ENCODE data around the gene PLAC9. TPM values are rescaled to one million over a fixed set of nuclear protein-coding genes. Genes with fewer than 3 reads are reported as not detected.
A peak's percentile ranks its signal among the peaks of the same experiment; 100 is the strongest.

PLAC9 gene
- total and polyA plus RNA-seq, 5 experiments from 2014 or later = 0.32 TPM; not detected in 4

GRCh38 chr10:80174641-80175395 lies 42.3 kb downstream of the PLAC9 start:
- no peak for DNase-seq
- Mint-ChIP-seq H3K27ac (peak overlapping the region in 4 of 10 donors; percentile 46 to 66 (median 61)), H3K36me3 (peaks cover 0 to 58% (median 0%) of the 10 kb centered on the region in 3 donors), H3K9me3 (no peaks in the 10 kb centered on the region), H3K4me1 (peaks cover 34 to 79% (median 56%) of the 10 kb centered on the region in 4 donors), H3K4me3 (no peak overlapping the region), H3K27me3 (no peaks in the 10 kb centered on the region)
- ATAC-seq = no peak
- POLR2A ChIA-PET = interaction anchor here (3.6 kb wide), 1 partner anchor 13 kb away, joined by 21 read pairs; no protein-coding TSS in a partner anchor

GRCh38 chr10:80176526-80176925 lies 44.0 kb downstream of the PLAC9 start:
- Mint-ChIP-seq H3K36me3 (peaks cover 0 to 54% (median 0%) of the 10 kb centered on the region in 3 donors), H3K9me3 (no peaks in the 10 kb centered on the region), H3K27me3 (no peaks in the 10 kb centered on the region), H3K4me3 (no peak overlapping the region), H3K4me1 (peaks cover 33 to 83% (median 67%) of the 10 kb centered on the region in 4 donors), H3K27ac (peak overlapping the region in 8 of 10 donors; percentile 9 to 90 (median 42))
- ATAC-seq = no peak
- POLR2A ChIA-PET = interaction anchor here (3.6 kb wide), 1 partner anchor 11 kb away, joined by 21 read pairs; no protein-coding TSS in a partner anchor
- no peak for DNase-seq

- H3K27ac Mint-ChIP-seq = peak overlapping the region; percentile 11 to 90 (median 65)
- H3K36me3 Mint-ChIP-seq = peaks cover 0 to 54% (median 0%) of the 10 kb centered on the region in 3 donors
- ATAC-seq (no peak), DNase-seq (no peak)
- no peaks in the 10 kb centered on the region for H3K27me3 Mint-ChIP-seq
- peaks cover 41 to 83% (median 76%) of the 10 kb centered on the region in 4 donors for H3K4me1 Mint-ChIP-seq
- H3K4me3 Mint-ChIP-seq = peak overlapping the region in 3 of 10 donors; percentile 10 to 52 (median 36)
- no peaks in the 10 kb centered on the region for H3K9me3 Mint-ChIP-seq
- POLR2A ChIA-PET = interaction anchor here (1.6 to 3.6 kb wide), 2 partner anchors 9 to 10 kb away, joined by 8 to 21 read pairs; no protein-coding TSS in a partner anchor
Observed at GRCh38 chr10:80177781-80178636, 45.5 kb downstream of the PLAC9 start.

DNA sequence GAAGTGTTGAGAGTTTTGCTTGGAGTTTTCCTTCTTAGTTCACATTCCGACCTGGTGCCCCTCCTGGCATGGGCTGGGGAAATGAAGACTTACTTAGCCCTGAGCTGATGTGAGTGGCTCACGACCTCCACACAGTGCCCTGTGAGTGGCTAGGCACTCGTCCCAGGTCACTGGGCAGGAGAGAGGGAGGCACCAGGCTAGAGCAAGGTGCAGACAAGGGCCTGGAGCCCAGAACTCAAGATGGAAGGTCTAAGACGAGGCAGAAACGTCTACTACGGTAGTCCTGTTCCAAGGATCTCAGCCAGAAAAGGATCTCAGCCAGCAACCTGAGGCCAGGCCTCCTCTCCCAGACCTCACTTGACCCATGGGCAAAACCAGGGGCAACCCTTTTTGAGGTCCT lies 50.5 kb downstream of the PLAC9 start:
- peak overlapping the region in 8 of 10 donors; percentile 16 to 89 (median 38) for H3K27ac Mint-ChIP-seq
- no peaks in the 10 kb centered on the region for H3K9me3 Mint-ChIP-seq
- ATAC-seq (no peak), DNase-seq (no peak)
- peaks cover 46 to 98% (median 93%) of the 10 kb centered on the region in 4 donors for H3K4me1 Mint-ChIP-seq
- H3K27me3 Mint-ChIP-seq = no peaks in the 10 kb centered on the region
- H3K4me3 Mint-ChIP-seq = peak overlapping the region in 4 of 10 donors; percentile 9 to 42 (median 32)
- POLR2A ChIA-PET = interaction anchor here (10.4 kb wide), 1 partner anchor 20 kb away, joined by 232 read pairs; the partner anchor contains the start of gene ANXA11
- peaks cover 0 to 32% (median 0%) of the 10 kb centered on the region in 3 donors for H3K36me3 Mint-ChIP-seq

DNA sequence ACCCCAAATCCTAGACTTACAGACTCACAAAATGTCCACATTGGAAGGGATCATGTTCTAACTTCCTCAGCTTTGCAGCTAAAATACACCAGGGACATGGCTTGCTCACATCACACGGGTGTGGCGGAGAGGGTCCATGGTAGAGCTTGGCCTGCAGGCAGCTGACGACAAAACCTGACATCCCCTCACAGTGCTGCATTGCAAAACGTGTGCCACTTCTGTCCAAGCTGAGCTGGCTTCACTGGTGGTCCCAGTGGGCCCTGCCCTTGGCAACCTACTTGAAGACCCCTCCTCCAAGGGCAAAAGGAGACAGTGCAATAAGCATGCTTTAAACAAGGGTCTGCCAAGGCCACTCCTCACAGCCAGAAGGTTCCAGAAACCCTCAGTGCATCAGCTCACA lies 50.9 kb downstream of the PLAC9 start:
- Mint-ChIP-seq H3K9me3 (no peaks in the 10 kb centered on the region), H3K4me3 (no peak overlapping the region), H3K27me3 (no peaks in the 10 kb centered on the region), H3K27ac (peak overlapping the region in 4 of 10 donors; percentile 29 to 89 (median 43)), H3K4me1 (peaks cover 45 to 98% (median 93%) of the 10 kb centered on the region in 4 donors), H3K36me3 (peaks cover 0 to 32% (median 0%) of the 10 kb centered on the region in 3 donors)
- ATAC-seq = no peak
- POLR2A ChIA-PET = interaction anchor here (10.4 kb wide), 1 partner anchor 19 kb away, joined by 232 read pairs; the partner anchor contains the start of gene ANXA11
- DNase-seq = no peak

- H3K9me3 Mint-ChIP-seq = no peaks in the 10 kb centered on the region
- peak overlapping the region in 4 of 10 donors; percentile 19 to 75 (median 64) for H3K4me3 Mint-ChIP-seq
- no peak for DNase-seq
- peaks cover 45 to 98% (median 93%) of the 10 kb centered on the region in 4 donors for H3K4me1 Mint-ChIP-seq
- H3K27me3 Mint-ChIP-seq = no peaks in the 10 kb centered on the region
- peak overlapping the region in 8 of 10 donors; percentile 11 to 98 (median 57) for H3K27ac Mint-ChIP-seq
- peaks cover 0 to 27% (median 0%) of the 10 kb centered on the region in 3 donors for H3K36me3 Mint-ChIP-seq
- no peak for ATAC-seq
- POLR2A ChIA-PET = interaction anchor here (0.7 to 10.4 kb wide), 4 partner anchors 18 to 40 kb away, joined by 3 to 232 read pairs (median 5); partner anchors contain the start of gene ANXA11
Observed at GRCh38 chr10:80184291-80184690, 51.8 kb downstream of the PLAC9 start.

DNA sequence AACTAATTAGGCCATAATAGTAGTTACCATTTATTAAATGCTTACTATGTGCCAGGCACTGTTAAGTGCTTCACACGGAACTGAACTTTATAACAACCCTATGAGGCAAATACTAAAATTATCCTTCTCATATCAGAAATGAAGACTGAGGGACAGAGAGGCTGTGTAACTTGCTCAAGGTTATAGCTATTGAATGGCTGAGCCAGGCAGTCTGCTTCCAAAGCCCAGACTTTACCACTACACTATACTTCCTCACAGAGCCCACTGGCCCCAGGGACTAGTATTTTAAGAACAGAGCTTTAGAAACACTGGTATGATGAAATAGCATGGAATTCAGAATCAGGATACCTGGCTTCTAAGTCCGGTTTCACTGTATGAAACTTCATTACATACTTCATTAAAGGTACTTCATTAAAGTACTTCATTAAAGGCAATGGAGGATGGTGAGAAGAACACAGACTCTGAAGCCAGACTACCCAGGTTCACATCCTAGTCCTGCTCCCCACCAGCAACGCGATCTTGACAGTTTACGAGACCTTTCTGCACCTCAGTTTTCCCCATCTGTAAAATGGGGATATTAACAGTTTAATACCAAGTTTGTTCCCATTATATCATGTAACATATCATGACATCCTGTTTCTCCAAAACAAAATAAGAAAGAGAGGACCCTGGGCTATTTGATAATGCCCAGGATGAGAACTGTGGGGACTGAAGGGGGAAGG lies 53.2 kb downstream of the PLAC9 start:
- H3K27me3 Mint-ChIP-seq = no peaks in the 10 kb centered on the region
- peak overlapping the region in 9 of 10 donors; percentile 0 to 92 (median 81) for H3K4me3 Mint-ChIP-seq
- H3K4me1 Mint-ChIP-seq = peaks cover 46 to 95% (median 88%) of the 10 kb centered on the region in 4 donors
- peaks cover 0 to 20% (median 0%) of the 10 kb centered on the region in 3 donors for H3K36me3 Mint-ChIP-seq
- H3K9me3 Mint-ChIP-seq = no peaks in the 10 kb centered on the region
- no peak for DNase-seq
- POLR2A ChIA-PET = interaction anchor here (2.4 to 10.4 kb wide), 2 partner anchors 17 to 42 kb away, joined by 7 to 232 read pairs; partner anchors contain the start of gene ANXA11
- peak overlapping the region; percentile 77 to 98 (median 96) for H3K27ac Mint-ChIP-seq
- ATAC-seq = no peak

GRCh38 chr10:80186364-80187012 lies 54.0 kb downstream of the PLAC9 start:
- DNase-seq = peak in 6 of 10 donors; percentile 16 to 63 (median 33)
- Mint-ChIP-seq H3K9me3 (no peaks in the 10 kb centered on the region), H3K27ac (peak overlapping the region; percentile 77 to 98 (median 96)), H3K36me3 (peaks cover 0 to 15% (median 0%) of the 10 kb centered on the region in 3 donors), H3K27me3 (no peaks in the 10 kb centered on the region), H3K4me3 (peak overlapping the region in 9 of 10 donors; percentile 68 to 92 (median 79)), H3K4me1 (peaks cover 46 to 92% (median 87%) of the 10 kb centered on the region in 4 donors)
- ATAC-seq = no peak
- POLR2A ChIA-PET = interaction anchor here (0.6 to 10.4 kb wide), 11 partner anchors 7 to 1193 kb away, joined by 3 to 232 read pairs (median 8); partner anchors contain the start of gene ANXA11

GRCh38 chr10:80187060-80187459 lies 54.5 kb downstream of the PLAC9 start:
- Mint-ChIP-seq H3K9me3 (no peaks in the 10 kb centered on the region), H3K4me1 (peaks cover 45 to 92% (median 87%) of the 10 kb centered on the region in 4 donors), H3K27me3 (no peaks in the 10 kb centered on the region), H3K27ac (peak overlapping the region; percentile 93 to 98 (median 96)), H3K36me3 (peaks cover 0 to 12% (median under 1%) of the 10 kb centered on the region in 3 donors), H3K4me3 (peak overlapping the region; percentile 68 to 92 (median 78))
- POLR2A ChIA-PET = interaction anchor here (0.6 to 10.4 kb wide), 14 partner anchors 8 to 1193 kb away, joined by 3 to 232 read pairs (median 4); partner anchors contain the start of gene ANXA11
- ATAC-seq (no peak), DNase-seq (no peak)

GRCh38 chr10:80187465-80188409 lies 55.2 kb downstream of the PLAC9 start:
- peak; percentile 66 to 97 (median 87) for DNase-seq
- no peaks in the 10 kb centered on the region for H3K27me3 Mint-ChIP-seq
- H3K4me1 Mint-ChIP-seq = peaks cover 46 to 92% (median 89%) of the 10 kb centered on the region in 4 donors
- H3K4me3 Mint-ChIP-seq = peak overlapping the region; percentile 68 to 92 (median 78)
- H3K27ac Mint-ChIP-seq = peak overlapping the region; percentile 93 to 98 (median 96)
- H3K36me3 Mint-ChIP-seq = peaks cover 0 to 13% (median 5%) of the 10 kb centered on the region in 3 donors
- POLR2A ChIA-PET = interaction anchor here (0.6 to 10.4 kb wide), 18 partner anchors 9 to 1194 kb away, joined by 3 to 232 read pairs (median 4); partner anchors contain the start of gene ANXA11
- peak; percentile 91 to 93 for ATAC-seq
- no peaks in the 10 kb centered on the region for H3K9me3 Mint-ChIP-seq
